ENCODE measurements around the gene MFSD8. TPM values are rescaled to one million over a fixed set of nuclear protein-coding genes. Genes with fewer than 3 reads are reported as not detected.
"Not testable (repeated sequence)": the region's sequence is repeated elsewhere in the genome, so short reads cannot be mapped to it uniquely, and the experiment has no call there.

The MFSD8 gene
- total and polyA plus RNA-seq, 10 donors = 13.9 to 42.5 (median 34.0) TPM

DNA sequence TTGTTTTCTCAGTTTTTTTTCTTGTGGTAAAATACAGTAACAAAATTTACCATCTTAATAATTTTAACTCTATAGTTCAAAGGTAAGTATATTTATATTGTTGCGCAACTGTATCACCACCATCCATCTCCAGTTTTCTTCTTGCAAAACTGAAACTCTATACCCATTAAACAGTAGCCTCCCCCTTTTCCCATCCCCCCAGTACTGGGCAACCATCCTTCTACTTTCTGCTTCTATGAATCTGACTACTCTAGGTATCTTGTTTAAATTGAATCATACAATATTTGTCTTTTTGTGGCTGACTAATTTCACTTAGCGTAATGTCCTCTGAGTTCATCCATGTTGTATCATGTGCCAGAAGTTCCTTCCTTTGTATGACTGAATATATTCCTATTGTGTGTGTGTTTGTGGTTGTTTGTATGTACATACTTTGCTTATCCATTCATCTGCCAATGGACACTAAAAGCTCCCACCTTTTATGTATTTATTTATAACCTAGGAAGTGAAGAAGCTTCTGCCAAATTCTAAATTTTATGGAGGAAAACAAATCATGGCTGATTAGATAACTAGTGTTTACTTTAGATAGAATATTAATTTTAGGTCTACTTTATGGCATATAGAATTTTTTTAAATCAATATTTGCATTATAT, 10.3 kb upstream of the MFSD8 start:
- peaks cover 0 to 11% (median 4%) of the 10 kb centered on the region in 8 donors for H3K9me3 ChIP-seq
- peaks cover 0 to 39% (median 9%) of the 10 kb centered on the region in 6 donors for H3K36me3 ChIP-seq
- WGBS, 5 donors = 97 to 99% (median 97%) methylated on average over 2 of the region's 2 CpGs
- no peaks in the 10 kb centered on the region for H3K4me1 ChIP-seq
- H3K27ac ChIP-seq = no peak overlapping the region
- intact Hi-C loops (cut with DNase I; ENCODE audit: low total_unique reads) = no loop called here
- no peak overlapping the region for H3K4me3 ChIP-seq
- TF ChIP-seq, protein P1, sequence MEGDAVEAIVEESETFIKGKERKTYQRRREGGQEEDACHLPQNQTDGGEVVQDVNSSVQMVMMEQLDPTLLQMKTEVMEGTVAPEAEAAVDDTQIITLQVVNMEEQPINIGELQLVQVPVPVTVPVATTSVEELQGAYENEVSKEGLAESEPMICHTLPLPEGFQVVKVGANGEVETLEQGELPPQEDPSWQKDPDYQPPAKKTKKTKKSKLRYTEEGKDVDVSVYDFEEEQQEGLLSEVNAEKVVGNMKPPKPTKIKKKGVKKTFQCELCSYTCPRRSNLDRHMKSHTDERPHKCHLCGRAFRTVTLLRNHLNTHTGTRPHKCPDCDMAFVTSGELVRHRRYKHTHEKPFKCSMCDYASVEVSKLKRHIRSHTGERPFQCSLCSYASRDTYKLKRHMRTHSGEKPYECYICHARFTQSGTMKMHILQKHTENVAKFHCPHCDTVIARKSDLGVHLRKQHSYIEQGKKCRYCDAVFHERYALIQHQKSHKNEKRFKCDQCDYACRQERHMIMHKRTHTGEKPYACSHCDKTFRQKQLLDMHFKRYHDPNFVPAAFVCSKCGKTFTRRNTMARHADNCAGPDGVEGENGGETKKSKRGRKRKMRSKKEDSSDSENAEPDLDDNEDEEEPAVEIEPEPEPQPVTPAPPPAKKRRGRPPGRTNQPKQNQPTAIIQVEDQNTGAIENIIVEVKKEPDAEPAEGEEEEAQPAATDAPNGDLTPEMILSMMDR (IDR thresholded peaks at IDR 0.05 in 8 of 11, conservative IDR thresholded peaks at IDR 0.05 in 3 of 11) = no peak
- no peak for TF ChIP-seq POLR2A (IDR thresholded peaks at IDR 0.05)
- TF ChIP-seq POLR2AphosphoS5 (IDR thresholded peaks at IDR 0.05) = no peak
- no peak for DNase-seq
- no peaks in the 10 kb centered on the region for H3K27me3 ChIP-seq (replicated peaks in 1 of 7)

DNA sequence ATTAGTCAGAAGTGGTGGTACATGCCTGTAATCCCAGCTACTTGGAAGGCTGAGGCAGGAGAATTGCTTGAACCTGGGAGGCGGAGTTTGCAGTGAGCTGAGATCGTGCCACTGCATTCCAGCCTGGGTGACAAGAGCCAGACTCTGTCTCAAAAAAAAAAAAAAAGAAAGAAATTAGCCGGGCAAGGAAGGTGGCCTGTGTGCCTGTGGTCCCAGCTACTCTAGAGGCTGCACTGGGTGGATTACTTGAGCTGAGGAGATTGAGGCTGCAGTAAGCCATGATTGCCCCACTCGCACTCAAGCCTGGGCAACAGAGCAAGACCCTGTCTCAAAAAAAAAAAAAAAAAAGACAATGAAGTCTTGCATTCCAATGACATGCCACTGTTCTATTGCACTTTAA, 6.0 kb upstream of the MFSD8 start:
- H3K27ac ChIP-seq; intact Hi-C loops (cut with DNase I; ENCODE audit: low total_unique reads); H3K4me3 ChIP-seq; H3K27me3 ChIP-seq (replicated peaks in 1 of 7); H3K9me3 ChIP-seq; DNase-seq: not testable (repeated sequence)
- H3K4me1 ChIP-seq = peaks cover 10 to 36% (median 23%) of the 10 kb centered on the region in 6 donors
- 86 to 97% (median 92%) methylated on average over 4 of the region's 4 CpGs for WGBS, 5 donors
- H3K36me3 ChIP-seq = peaks cover 0 to 30% (median 7%) of the 10 kb centered on the region in 6 donors

DNA sequence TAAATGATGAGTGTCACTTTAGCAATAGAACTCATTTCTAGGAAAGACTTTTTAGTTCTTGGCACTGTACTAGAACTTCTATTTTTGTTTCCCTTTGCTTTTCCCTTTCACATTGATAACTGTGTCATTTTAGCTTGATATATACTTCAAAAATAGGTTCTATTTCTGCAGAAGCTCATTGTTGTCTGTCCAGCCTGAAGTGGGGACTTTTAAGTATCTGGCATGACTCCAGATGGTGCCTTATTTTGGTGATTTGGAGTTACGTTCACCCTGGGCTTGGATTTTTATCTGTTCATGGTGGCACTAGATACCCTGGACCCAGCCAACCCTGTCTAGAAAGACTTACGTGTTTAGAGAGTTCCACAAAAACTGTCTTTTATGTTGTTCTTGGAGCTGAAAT, 3.6 kb upstream of the MFSD8 start:
- Histone ChIP-seq H3K27ac (no peak overlapping the region), H3K4me1 (peaks cover 10 to 49% (median 32%) of the 10 kb centered on the region in 6 donors), H3K9me3 (no peaks in the 10 kb centered on the region), H3K4me3 (no peak overlapping the region), H3K27me3 (replicated peaks in 1 of 7) (no peaks in the 10 kb centered on the region), H3K36me3 (peaks cover 0 to 19% (median 7%) of the 10 kb centered on the region in 6 donors)
- TF ChIP-seq, protein P1 (IDR thresholded peaks at IDR 0.05 in 8 of 11, conservative IDR thresholded peaks at IDR 0.05 in 3 of 11) = no peak
- TF ChIP-seq POLR2AphosphoS5 (IDR thresholded peaks at IDR 0.05) = no peak
- TF ChIP-seq POLR2A (IDR thresholded peaks at IDR 0.05) = no peak
- intact Hi-C loops (cut with DNase I; ENCODE audit: low total_unique reads) = loop anchor here (10.0 kb wide), 2 partner anchors 84 to 96 kb away; partner anchors contain the start of genes LARP1B and PLK4
- WGBS, 5 donors = 72 to 80% (median 74%) methylated on average over 2 of the region's 2 CpGs
- DNase-seq = no peak

DNA sequence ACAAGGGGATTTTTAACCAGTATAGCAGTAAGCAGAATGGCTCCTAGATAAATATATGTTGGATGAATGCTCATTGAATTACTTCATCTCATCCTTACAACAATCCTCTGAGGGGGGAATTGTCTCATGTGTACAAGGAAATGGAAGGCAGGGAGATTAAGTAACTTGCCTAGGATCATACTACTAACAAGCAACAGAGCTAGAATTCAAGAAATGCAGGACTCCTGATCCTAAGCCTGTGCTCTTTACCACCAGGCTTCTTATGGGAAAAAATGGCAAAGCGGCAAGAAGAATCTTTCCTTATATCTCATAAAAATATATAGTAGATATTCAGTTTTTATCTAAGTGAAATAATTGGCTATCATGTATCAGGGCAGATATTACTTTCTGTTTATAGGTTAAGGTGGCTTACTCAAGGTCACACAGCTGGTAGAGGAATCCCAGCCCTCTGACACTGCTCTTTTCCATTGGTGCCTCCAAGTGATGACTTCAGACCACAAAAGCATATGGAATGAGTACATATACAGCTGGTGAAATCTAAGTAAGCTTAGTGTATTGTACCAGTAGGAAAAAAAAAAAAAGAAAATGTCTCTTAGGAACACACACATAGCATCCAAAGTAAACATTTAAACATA, 2.3 kb upstream of the MFSD8 start:
- Histone ChIP-seq H3K4me3 (no peak overlapping the region), H3K36me3 (peaks cover 0 to 9% (median 1%) of the 10 kb centered on the region in 6 donors), H3K9me3 (no peaks in the 10 kb centered on the region), H3K4me1 (peaks cover 10 to 62% (median 44%) of the 10 kb centered on the region in 6 donors), H3K27ac (no peak overlapping the region), H3K27me3 (replicated peaks in 1 of 7) (no peaks in the 10 kb centered on the region)
- intact Hi-C loops (cut with DNase I; ENCODE audit: low total_unique reads) = loop anchor here (10.0 kb wide), 2 partner anchors 82 to 98 kb away; partner anchors contain the start of genes LARP1B and PLK4
- no peak for DNase-seq
- TF ChIP-seq, protein P1 (IDR thresholded peaks at IDR 0.05 in 8 of 11, conservative IDR thresholded peaks at IDR 0.05 in 3 of 11) = no peak
- TF ChIP-seq POLR2AphosphoS5 (IDR thresholded peaks at IDR 0.05) (no peak), POLR2A (IDR thresholded peaks at IDR 0.05) (no peak)
- 96 to 100% (median 96%) methylated on average over 1 of the region's 1 CpG for WGBS, 5 donors
